ENCODE measurements around the gene CA10.

CA10 gene

GRCh38 chr17:52157603-52158449 is 688 bp downstream of the CA10 start:
- TF ChIP-seq SIN3A (IDR thresholded peaks at IDR 0.05; ENCODE audit: borderline replicate concordance, insufficient read depth, low read length) (no peak), POLR2AphosphoS5 (IDR thresholded peaks at IDR 0.05; ENCODE audit: low read depth, low read length) (no peak), REST (IDR thresholded peaks at IDR 0.05; ENCODE audit: insufficient read depth in 1 of 2, low read depth in 2 of 2, low read length in 2 of 2) (no peak), TAF1 (IDR thresholded peaks at IDR 0.05; ENCODE audit: borderline replicate concordance, insufficient read depth, low read length) (no peak), FOXP2 (optimal IDR thresholded peaks at IDR 0.05; ENCODE audit: borderline replicate concordance, extremely low read depth, extremely low read length, insufficient read depth) (no peak)

DNA sequence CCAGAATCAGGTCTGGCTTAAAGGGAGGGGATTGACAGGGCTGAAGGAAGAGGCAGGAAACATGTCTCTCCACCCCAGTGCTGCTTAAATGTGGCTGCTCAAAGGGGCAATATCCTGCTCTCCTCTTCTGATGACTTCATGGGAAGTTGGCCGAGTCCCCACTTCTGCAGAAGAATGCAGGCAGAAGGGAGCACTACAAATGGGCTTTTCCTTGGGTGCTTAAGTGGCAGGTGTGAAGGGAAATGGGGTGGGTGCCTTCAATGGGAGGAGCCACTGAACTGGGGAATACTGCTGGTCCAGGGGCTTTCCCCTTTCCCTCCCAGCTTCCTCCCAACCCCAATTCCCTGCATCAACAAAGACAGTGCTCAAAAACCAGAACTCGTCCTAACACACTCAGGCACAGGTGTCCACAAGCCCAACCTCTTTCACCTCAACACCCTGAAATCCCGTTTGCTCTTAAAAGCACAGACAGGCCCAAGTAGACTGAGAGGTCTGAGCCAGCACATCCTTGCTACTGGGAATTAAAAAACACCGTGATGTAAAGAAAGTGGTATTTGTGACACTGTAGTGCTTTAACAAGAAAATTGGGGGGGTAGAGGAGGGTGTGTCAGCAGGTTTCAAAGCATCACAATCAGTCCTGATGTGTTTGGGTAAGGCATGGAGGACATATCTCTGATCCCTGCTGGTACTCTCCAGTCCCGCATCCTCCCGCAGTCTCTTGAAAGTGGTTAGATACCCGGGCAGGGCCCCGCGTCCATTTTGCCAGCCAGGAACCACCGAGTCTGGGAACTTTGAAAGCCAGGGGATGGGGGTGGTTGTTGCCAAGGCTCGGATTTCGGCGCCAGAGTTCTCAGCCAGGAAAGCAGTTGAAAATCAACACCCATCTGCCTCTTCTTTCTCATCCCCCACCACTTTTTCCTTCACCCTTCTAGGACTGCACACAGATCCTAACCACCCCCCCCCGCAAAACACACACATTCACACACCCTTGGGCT is 1.6 kb downstream of the CA10 start:
- no peak for TF ChIP-seq TAF1 (IDR thresholded peaks at IDR 0.05; ENCODE audit: borderline replicate concordance, insufficient read depth, low read length)
- TF ChIP-seq SIN3A (IDR thresholded peaks at IDR 0.05; ENCODE audit: borderline replicate concordance, insufficient read depth, low read length) = no peak
- TF ChIP-seq REST (IDR thresholded peaks at IDR 0.05; ENCODE audit: insufficient read depth in 1 of 2, low read depth in 2 of 2, low read length in 2 of 2) = no peak

DNA sequence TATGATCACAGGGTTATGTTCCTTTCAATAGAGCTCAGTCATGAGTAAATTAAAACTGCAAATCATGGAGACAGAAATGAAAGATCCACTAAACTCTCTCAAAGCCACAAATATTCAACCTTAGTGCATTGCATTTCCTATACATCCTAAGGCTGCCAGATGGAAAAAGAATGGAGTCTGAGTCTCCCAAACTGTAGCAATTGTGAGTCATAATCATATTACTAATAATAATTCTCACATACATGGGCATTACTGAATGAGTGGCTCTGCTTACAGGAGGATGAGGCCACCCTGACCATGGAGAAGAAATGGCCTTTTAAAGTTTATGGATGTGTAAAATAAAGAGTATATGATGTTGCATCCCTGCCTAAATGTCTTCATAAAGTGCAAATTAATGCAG is 3.2 kb downstream of the CA10 start:
- no peak for TF ChIP-seq POLR2AphosphoS5 (IDR thresholded peaks at IDR 0.05; ENCODE audit: low read depth, low read length)
- no peak for TF ChIP-seq FOXP2 (optimal IDR thresholded peaks at IDR 0.05; ENCODE audit: borderline replicate concordance, extremely low read depth, extremely low read length, insufficient read depth)
- no peak for TF ChIP-seq REST (IDR thresholded peaks at IDR 0.05; ENCODE audit: insufficient read depth in 1 of 2, low read depth in 2 of 2, low read length in 2 of 2)
- TF ChIP-seq SIN3A (IDR thresholded peaks at IDR 0.05; ENCODE audit: borderline replicate concordance, insufficient read depth, low read length) = no peak
- no peak for TF ChIP-seq TAF1 (IDR thresholded peaks at IDR 0.05; ENCODE audit: borderline replicate concordance, insufficient read depth, low read length)

DNA sequence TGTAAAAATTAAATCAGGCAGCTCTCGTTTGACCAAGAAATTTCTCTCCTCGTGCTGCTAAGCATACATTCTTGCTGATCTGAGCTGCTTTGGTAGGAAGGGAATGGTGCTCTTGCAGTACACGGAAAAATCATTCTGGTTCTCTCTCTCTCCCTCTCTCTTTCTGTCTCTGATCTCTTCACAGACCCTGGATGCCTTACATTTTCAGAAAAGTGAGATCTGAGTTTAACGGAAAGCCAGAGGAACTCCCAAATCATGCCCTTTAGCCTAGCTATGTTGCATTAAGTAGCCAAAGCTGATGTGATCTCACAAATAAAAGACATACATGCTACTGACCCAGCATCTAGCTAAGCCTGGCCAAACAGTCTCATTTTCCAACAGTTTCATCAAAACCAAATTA is 4.0 kb downstream of the CA10 start:
- TF ChIP-seq POLR2AphosphoS5 (IDR thresholded peaks at IDR 0.05; ENCODE audit: low read depth, low read length) = no peak

DNA sequence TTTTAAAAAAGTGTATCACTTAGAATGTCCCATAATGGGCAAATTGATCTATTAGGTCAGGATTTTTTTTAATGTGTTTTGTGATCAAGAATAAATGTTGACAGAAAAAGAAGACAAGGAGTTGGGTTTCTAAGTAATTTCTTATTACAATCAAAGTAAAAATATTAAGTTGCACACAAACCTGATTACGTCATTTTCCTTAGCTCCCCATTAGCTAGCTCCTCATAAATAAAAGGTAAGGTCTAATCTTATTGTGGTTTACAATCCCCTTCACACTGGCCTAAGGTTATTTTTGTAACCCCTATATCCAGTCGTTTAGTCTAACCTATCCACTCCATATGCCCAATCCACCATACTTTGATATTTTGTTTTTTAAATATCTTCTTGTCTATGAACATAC is 7.6 kb downstream of the CA10 start:
- TF ChIP-seq REST (IDR thresholded peaks at IDR 0.05; ENCODE audit: insufficient read depth in 1 of 2, low read depth in 2 of 2, low read length in 2 of 2) = no peak
- TF ChIP-seq POLR2AphosphoS5 (IDR thresholded peaks at IDR 0.05; ENCODE audit: low read depth, low read length) = no peak
- no peak for TF ChIP-seq FOXP2 (optimal IDR thresholded peaks at IDR 0.05; ENCODE audit: borderline replicate concordance, extremely low read depth, extremely low read length, insufficient read depth)

Data from PFSK-1 (cell line).